IgD-negative memory B cell (primary cell): ENCODE results near the gene TAGAP. TPM values are rescaled to one million over a fixed set of nuclear protein-coding genes. Genes with fewer than 3 reads are reported as not detected.
"Not testable (repeated sequence)": the region's sequence is repeated elsewhere in the genome, so short reads cannot be mapped to it uniquely, and the experiment has no call there.

Experiments
- H3K27ac Mint-ChIP-seq, 3 donors: one replicate each; pipeline ENCODE4 v1.8.0; 2020 to 2022; ENCODE audit warnings: mild to moderate bottlenecking in 3 of 3, mixed read lengths in 3 of 3, moderate library complexity in 1 of 3
- H3K27me3 Mint-ChIP-seq: one replicate; pipeline ENCODE4 v1.8.0; 2021; ENCODE audit warnings: mixed read lengths
- H3K36me3 Mint-ChIP-seq: one replicate; pipeline ENCODE4 v1.8.0; 2020; ENCODE audit warnings: mild to moderate bottlenecking, mixed read lengths
- H3K4me1 Mint-ChIP-seq, 3 donors: one replicate each; pipeline ENCODE4 v1.8.0; 2020 to 2022; ENCODE audit warnings: mixed read lengths in 3 of 3, mild to moderate bottlenecking in 1 of 3
- H3K4me3 Mint-ChIP-seq, 4 donors: one replicate each; pipeline ENCODE4 v1.8.0; 2020 to 2022; ENCODE audit warnings: mild to moderate bottlenecking in 4 of 4, mixed read lengths in 4 of 4, moderate library complexity in 3 of 4
- H3K9me3 Mint-ChIP-seq, 3 donors: one replicate each; pipeline ENCODE4 v1.8.0; 2020 to 2021; ENCODE audit warnings: mixed read lengths in 3 of 3, mild to moderate bottlenecking in 1 of 3
- polyA plus RNA-seq: library from polyadenylated mRNA; unstranded; fragments of 300-500 nt; fragmentation: Illumina TruSeq; gene quantifications from one replicate; pipeline ENCODE4 v1.2.3, GENCODE V29; 2021

The TAGAP gene
- polyA plus RNA-seq, 1 donor from 2014 or later: 157 TPM

DNA sequence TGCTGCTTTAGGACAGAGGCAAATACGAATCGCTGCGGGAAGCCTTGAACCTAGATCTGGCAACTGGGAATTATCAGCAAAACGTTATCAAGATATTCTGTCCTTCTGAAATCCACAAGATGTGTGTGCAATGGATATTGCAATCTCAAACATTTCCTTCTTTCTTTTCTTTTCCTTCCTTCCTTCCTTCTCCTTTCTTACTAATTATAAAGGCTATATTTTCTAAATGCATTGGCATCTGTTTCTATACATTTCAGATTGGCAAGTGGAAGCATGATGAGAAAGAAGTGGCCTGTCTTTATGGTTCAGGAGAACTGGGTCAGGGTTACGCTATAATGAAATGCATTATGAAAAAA is 2.0 kb downstream of the TAGAP start:
- no peaks in the 10 kb centered on the region for H3K9me3 Mint-ChIP-seq
- peak overlapping the region; percentile 97 to 100 (median 98) for H3K4me3 Mint-ChIP-seq
- H3K4me1 Mint-ChIP-seq: peaks cover 32 to 52% (median 44%) of the 10 kb centered on the region in 3 donors
- H3K27me3 Mint-ChIP-seq: peaks cover 2% of the 10 kb centered on the region
- peaks cover 34% of the 10 kb centered on the region for H3K36me3 Mint-ChIP-seq
- H3K27ac Mint-ChIP-seq: peak overlapping the region; percentile 92 to 97 (median 97)

DNA sequence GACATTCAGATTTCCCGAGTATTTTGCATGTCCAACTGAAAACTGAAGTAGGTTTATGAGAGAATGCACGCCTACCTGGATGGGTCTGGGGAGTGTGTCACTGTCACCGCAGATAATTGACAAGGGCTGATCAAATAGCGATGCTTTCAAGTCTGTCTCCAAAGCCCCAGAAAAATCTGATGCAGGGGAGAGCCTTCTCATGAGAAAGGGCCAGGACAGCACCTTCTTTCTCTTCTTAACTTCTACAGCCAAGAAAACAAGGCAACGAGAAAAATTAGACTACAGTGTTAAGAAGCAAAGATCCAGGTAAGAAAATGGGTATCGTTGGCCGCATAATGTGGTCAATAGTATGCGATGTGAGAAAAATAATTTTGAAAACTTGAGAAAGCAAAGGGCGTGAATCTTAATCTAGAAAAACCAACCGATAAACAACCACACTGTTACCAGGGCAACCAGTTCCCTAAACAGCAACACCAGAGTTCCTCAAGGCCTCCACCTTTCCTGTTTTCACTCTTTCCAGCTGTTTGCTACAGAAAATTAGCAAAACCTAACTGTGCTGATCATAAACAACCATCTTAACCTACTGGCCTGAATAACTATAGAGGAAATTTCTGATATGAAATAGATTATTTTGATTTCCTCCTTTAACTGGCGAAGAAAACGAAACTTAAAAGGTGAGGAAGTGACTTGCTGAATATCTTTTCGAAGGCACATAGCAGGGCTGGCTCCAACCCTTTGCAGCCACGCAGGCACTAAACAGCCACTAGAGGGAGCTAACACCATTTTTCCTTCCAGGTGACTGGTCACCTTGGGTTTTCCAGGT is 2.6 kb downstream of the TAGAP start:
- peak overlapping the region; percentile 92 to 97 (median 97) for H3K27ac Mint-ChIP-seq
- H3K4me3 Mint-ChIP-seq: peak overlapping the region; percentile 97 to 100 (median 98)
- peaks cover 36% of the 10 kb centered on the region for H3K36me3 Mint-ChIP-seq
- no peaks in the 10 kb centered on the region for H3K9me3 Mint-ChIP-seq
- H3K27me3 Mint-ChIP-seq: peaks cover 2% of the 10 kb centered on the region
- H3K4me1 Mint-ChIP-seq: peaks cover 37 to 52% (median 48%) of the 10 kb centered on the region in 3 donors

DNA sequence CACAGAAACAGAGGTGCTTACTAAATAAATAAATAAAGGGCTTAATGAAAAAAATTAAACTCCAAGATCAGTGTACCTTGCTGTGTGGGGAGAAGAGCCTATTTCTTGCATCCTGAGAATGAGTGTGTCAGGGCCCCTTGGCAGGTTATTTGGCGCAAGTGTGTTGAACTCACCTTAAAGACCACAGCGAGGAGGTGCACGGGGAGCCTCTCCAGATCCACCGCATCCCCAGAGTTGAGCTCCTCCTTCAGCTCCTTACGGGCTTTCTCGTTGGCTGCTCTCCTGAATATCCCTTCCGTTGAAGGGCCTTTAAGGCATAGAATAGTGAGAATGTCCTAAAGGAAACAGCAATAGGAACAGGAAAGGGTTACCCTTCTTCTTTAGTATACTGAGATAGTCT is 3.6 kb downstream of the TAGAP start:
- H3K4me1 Mint-ChIP-seq: peaks cover 37 to 55% (median 50%) of the 10 kb centered on the region in 3 donors
- peaks cover 36% of the 10 kb centered on the region for H3K36me3 Mint-ChIP-seq
- peak overlapping the region; percentile 92 to 97 (median 97) for H3K27ac Mint-ChIP-seq
- no peaks in the 10 kb centered on the region for H3K9me3 Mint-ChIP-seq
- peaks cover 2% of the 10 kb centered on the region for H3K27me3 Mint-ChIP-seq
- peak overlapping the region; percentile 97 to 100 (median 98) for H3K4me3 Mint-ChIP-seq

DNA sequence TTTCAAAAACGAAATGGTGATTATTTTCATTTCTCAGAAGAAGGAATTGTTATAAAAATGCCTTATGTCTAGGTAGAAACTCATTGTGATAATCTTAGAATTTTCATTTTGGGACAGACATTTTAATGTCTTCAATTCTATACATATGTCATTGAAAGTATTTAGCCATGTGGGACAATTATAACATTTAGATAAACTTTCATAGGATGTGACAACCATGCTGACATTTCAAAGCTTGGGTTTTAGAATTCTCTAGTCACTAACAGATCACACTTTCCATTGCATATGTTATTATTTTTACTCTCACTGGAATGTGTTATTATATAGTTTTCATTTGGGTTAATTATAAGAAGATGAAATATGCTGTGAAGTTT is 4.9 kb downstream of the TAGAP start:
- Mint-ChIP-seq H3K27ac (peak overlapping the region; percentile 92 to 97 (median 97)), H3K27me3 (peaks cover 2% of the 10 kb centered on the region), H3K9me3 (no peaks in the 10 kb centered on the region), H3K4me3 (peak overlapping the region; percentile 97 to 100 (median 98)), H3K4me1 (peaks cover 38 to 56% (median 55%) of the 10 kb centered on the region in 3 donors), H3K36me3 (peaks cover 35% of the 10 kb centered on the region)

DNA sequence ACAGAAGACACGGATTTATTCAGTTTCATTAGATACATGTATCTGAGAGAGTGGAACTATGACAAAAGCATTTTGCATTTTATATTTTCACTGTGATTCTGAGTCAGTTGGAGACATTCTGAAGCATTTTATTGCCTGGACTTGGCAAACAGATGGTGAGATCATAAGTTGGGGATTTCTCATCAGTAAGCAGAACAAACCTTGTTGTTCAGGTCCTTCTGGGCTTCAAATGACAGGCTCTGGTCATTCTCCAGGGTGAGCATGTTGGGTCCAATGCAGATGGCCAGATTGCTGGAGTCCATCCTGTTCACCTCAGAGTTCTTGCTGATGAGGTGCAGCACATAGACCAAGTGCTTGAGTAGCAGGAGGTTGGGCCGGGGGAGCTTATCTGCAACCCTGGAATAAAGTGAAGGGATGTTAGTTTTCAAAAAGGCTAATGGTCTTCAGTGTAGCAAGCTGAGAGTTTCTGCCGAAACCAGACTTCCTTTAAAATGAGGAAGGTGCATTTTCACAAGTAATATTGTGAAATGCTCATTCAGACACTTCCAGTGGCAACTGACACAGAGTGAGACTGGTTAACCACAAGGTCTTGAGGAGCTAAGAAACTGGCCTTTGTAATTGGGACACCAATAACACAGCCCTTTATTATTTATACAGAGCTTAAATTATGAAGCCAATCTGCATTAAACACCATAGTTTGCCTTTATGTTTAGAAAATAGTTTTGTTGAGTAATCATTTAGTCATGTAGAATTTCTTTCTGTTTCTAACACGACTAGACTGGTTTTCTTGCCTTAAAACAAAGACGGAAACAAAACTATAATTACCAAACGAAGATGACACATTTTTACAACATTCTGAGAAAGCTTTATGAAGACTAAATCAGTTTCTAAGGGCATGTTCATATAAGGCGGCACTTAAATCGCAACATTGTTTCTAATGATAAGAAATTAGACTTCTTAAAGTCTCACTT is 5.6 kb downstream of the TAGAP start:
- peaks cover 2% of the 10 kb centered on the region for H3K27me3 Mint-ChIP-seq
- peak overlapping the region; percentile 92 to 97 (median 97) for H3K27ac Mint-ChIP-seq
- H3K36me3 Mint-ChIP-seq: peaks cover 33% of the 10 kb centered on the region
- H3K4me3 Mint-ChIP-seq: peak overlapping the region; percentile 97 to 100 (median 98)
- H3K4me1 Mint-ChIP-seq: peaks cover 38 to 59% (median 55%) of the 10 kb centered on the region in 3 donors
- no peaks in the 10 kb centered on the region for H3K9me3 Mint-ChIP-seq

DNA sequence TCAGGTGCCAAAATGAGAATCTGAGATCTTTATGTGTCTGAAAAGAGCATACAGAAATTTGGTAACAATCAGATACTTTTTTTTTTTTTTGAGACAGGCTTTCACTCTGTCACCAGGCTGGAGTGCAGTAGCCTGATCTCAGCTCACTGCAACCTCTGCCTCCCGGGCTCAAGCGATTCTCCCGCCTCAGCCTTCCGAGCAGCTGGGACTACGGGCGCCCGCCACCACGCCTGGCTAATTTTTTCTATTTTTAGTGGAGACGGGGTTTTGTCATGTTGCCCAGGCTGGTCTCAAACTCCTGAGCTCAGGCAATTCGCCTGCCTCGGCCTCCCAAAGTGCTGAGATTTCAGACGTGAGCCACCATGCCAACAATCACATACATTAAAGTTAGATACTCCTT is 6.5 kb downstream of the TAGAP start:
- H3K4me1 Mint-ChIP-seq: peaks cover 43 to 63% (median 58%) of the 10 kb centered on the region in 3 donors
- H3K9me3 Mint-ChIP-seq, H3K27me3 Mint-ChIP-seq: not testable (repeated sequence)
- H3K27ac Mint-ChIP-seq: peak overlapping the region; percentile 53 to 97 (median 92)
- peak overlapping the region; percentile 38 to 97 (median 76) for H3K4me3 Mint-ChIP-seq
- peaks cover 27% of the 10 kb centered on the region for H3K36me3 Mint-ChIP-seq

DNA sequence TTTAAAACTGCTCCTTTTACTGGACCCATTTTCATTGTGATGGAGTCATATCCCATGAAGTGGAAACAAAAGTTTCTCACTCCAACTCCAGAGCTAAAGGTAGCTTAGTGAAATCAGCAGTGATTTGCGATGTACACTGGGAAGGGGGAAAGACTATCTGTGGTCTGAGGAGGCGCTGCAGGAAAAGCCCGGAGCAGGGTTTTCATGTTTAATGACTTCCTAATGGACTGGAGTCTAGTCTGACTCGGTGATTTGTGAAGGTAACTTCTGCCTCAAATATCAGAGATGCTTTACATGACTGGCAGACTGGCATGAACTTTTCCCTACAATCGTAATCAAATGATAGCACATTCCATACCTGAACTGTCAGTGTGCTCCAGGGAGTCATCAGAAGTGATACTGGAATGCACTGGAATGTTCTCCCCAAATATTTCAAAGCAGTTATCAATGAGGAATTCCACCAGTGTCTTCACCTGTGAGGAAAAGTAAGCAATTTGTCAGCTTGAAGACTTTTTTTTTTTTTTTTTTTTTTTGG is 7.0 kb downstream of the TAGAP start:
- Mint-ChIP-seq H3K9me3 (no peaks in the 10 kb centered on the region), H3K27ac (peak overlapping the region; percentile 83 to 97 (median 93)), H3K4me3 (peak overlapping the region in 3 of 4 donors; percentile 38 to 86 (median 39)), H3K27me3 (peaks cover 2% of the 10 kb centered on the region), H3K36me3 (peaks cover 23% of the 10 kb centered on the region), H3K4me1 (peaks cover 43 to 63% (median 58%) of the 10 kb centered on the region in 3 donors)

DNA sequence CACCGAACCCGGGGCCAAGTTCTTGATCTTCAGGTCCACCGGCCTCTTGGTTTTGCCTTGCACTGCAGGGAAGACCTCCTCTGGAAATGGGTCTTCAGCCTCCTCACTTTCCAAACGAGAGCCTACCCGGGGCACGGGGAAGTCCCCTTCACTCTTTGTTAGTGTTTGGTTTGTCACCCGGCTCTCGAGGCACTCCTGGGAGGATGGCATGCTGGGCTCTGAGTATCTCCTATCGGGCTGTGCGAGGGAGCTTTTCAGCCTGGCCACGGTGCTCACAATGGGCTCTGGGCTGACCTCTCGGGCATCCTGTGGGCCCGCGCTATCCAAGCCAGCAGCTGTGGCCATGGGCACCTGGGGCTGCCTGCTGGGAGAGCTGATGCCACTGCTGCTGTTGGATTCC is 8.1 kb downstream of the TAGAP start:
- H3K4me1 Mint-ChIP-seq: peaks cover 38 to 58% (median 51%) of the 10 kb centered on the region in 3 donors
- peaks cover 2% of the 10 kb centered on the region for H3K27me3 Mint-ChIP-seq
- peaks cover 15% of the 10 kb centered on the region for H3K36me3 Mint-ChIP-seq
- H3K27ac Mint-ChIP-seq: peak overlapping the region in 2 of 3 donors; percentile 63 to 84
- H3K9me3 Mint-ChIP-seq: no peaks in the 10 kb centered on the region
- H3K4me3 Mint-ChIP-seq: peak overlapping the region in 2 of 4 donors; percentile 23 to 58

DNA sequence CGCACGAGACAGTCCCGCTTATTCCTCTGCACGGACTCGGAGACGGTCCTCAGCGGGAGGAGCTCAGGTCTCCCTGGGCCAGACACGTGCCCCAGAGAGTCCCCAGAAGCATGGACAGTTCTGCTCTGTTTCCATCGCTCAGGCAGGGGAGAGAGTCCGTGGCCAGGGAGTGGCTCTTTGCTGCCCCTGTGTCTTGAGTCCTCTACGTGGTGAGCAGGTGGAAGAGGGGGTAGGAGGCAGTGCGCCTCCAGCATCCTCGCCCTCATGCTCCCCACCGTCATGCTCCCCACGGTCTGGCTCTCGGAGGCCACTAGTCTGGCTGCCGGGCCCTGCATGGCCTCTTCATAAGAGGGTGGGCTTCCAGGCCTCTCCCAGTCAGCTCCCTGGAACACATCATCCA is 8.9 kb downstream of the TAGAP start:
- H3K4me1 Mint-ChIP-seq: peaks cover 40 to 52% (median 44%) of the 10 kb centered on the region in 3 donors
- peaks cover 2% of the 10 kb centered on the region for H3K27me3 Mint-ChIP-seq
- H3K27ac Mint-ChIP-seq: peak overlapping the region in 1 of 3 donors; percentile 75
- H3K9me3 Mint-ChIP-seq: no peaks in the 10 kb centered on the region
- peak overlapping the region in 2 of 4 donors; percentile 58 to 77 for H3K4me3 Mint-ChIP-seq
- H3K36me3 Mint-ChIP-seq: peaks cover 15% of the 10 kb centered on the region

DNA sequence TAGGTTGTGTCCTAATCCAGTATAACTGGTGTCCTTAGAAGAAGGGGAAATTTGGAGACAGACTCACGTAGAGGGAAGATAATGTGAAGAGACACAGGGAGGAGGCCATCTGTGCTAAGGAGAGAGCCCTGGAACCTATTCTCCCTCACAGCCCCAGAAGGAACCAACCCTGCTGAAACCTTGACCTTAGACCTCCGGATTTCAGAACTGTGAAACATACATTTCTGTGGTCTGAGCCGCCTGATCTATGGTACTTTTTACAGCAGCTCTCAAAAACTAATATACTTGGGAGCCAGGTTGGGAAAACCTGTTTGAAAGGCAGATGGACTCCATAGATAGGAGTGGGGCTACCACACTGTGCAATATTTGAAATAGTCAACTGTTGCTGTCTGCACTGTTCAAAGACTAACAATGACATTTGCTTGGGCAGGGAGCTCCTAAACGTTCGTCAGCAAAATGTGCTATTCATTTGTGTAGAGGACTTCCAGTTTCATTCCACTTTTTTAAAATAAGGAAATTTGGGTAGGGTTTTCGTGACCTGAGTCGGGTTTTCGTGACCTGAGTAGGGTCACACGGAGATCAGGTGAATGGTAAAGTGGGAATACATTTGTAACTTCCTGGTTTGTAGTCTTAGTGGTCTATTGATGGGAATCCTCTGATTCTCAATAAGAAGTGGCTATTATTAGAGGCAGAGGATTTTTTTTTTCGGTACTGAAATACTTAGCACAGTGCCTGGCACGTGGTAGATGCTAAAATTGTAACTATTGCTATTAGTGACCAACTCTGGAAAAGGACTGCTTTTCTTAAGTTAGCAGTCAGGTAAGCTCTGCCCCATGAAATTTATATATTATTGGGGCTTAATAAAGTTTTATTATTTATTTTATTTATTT is 11.4 kb downstream of the TAGAP start:
- H3K36me3 Mint-ChIP-seq: peaks cover 2% of the 10 kb centered on the region
- H3K4me1 Mint-ChIP-seq: peaks cover 23 to 32% (median 27%) of the 10 kb centered on the region in 3 donors
- no peaks in the 10 kb centered on the region for H3K9me3 Mint-ChIP-seq
- H3K27ac Mint-ChIP-seq: peak overlapping the region; percentile 50 to 92 (median 64)
- no peaks in the 10 kb centered on the region for H3K27me3 Mint-ChIP-seq
- peak overlapping the region in 1 of 4 donors; percentile 39 for H3K4me3 Mint-ChIP-seq

DNA sequence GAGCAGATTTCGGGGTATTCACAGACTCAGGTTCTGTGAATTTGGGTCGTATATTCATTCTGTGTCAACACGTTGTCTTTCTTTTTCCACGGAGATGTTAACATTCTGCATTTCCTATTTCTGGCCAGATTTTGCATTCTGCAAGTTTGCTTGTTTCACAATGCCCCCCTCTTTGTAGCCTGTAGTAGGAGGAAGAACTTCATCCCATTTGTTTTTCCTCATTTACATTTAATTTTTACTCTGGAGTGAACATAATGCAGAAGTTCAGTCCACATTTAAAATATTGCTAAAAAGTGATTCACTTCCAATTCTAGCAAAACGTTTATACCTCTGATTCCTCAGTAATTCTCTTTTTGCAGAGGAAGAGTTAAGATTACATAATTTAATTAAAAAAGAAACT is 12.9 kb downstream of the TAGAP start:
- Mint-ChIP-seq H3K27ac (peak overlapping the region in 1 of 3 donors; percentile 20), H3K36me3 (peaks cover 4% of the 10 kb centered on the region), H3K27me3 (no peaks in the 10 kb centered on the region), H3K4me1 (peaks cover 13 to 23% (median 22%) of the 10 kb centered on the region in 3 donors), H3K9me3 (no peaks in the 10 kb centered on the region), H3K4me3 (no peak overlapping the region)

DNA sequence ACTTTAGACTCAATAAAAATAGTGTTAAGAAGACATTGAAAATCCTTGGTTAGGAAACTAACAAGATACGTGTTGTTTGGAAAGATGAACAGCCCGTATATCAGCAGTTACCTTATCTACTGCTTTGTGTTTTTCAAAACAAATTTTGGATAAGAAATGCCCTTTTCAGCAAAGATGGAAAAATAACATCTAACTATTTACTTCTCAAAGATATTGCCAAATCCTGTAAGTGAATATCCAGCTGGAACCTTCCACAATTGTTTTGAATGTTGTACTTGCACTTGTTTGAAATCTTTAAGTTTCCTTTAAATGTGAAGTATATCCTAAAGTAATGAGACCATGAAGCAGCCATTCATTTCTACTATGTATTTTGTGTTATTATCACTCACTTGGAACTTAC is 14.6 kb downstream of the TAGAP start:
- Mint-ChIP-seq H3K36me3 (peaks cover 4% of the 10 kb centered on the region), H3K4me3 (no peak overlapping the region), H3K4me1 (peaks cover 5 to 15% (median 15%) of the 10 kb centered on the region in 3 donors), H3K27me3 (no peaks in the 10 kb centered on the region), H3K9me3 (peaks cover 4 to 9% (median 8%) of the 10 kb centered on the region in 3 donors), H3K27ac (no peak overlapping the region)

DNA sequence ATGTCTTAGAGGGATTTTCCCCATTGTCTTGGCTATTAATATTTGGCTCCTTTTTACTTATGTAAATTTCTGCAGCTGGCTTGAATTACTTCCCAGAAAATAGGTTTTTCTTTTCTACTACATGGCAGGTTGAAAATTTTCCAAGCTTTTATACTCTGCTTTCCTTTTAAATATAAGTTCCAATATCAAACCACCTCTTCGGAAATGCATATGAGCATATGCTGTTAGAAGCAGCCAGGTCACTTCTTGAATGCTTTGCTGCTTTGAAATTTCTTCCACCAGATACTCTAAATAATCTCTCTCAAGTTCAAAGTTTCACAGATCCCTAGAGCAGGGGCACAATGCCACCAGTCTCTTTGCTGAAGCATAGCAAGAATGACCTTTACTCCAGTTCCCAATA is 19.6 kb downstream of the TAGAP start:
- not testable (repeated sequence) for H3K27ac Mint-ChIP-seq

DNA sequence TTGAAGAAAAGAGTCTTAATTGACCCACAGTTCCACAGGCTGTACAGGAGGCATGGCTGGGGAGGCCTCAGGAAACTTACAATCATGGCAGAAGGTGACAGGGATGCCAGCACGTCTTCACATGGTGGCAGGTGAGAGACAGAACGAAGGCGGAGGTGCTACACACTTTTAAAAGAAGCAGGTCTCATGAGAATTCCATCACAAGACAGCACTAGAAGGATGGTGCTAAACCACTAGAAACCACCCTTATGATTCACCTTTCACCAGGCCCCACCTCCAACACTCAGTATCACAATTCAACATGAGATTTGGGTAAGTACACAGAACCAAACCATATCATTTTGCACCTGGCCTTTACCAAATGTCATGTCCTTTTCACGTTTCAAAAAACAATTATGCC is 20.9 kb downstream of the TAGAP start:
- peaks cover 0 to 6% (median under 1%) of the 10 kb centered on the region in 3 donors for H3K4me1 Mint-ChIP-seq
- peaks cover 25% of the 10 kb centered on the region for H3K36me3 Mint-ChIP-seq
- peak overlapping the region in 1 of 4 donors; percentile 43 for H3K4me3 Mint-ChIP-seq
- no peaks in the 10 kb centered on the region for H3K27me3 Mint-ChIP-seq
- no peak overlapping the region for H3K27ac Mint-ChIP-seq
- H3K9me3 Mint-ChIP-seq: peaks cover 6 to 29% (median 19%) of the 10 kb centered on the region in 3 donors

More for the DNA sequence above, 19.6 kb downstream of the TAGAP start:
- H3K4me1 Mint-ChIP-seq, H3K27me3 Mint-ChIP-seq, H3K4me3 Mint-ChIP-seq: not testable (repeated sequence)
- Mint-ChIP-seq H3K9me3 (peaks cover 6 to 29% (median 19%) of the 10 kb centered on the region in 3 donors), H3K36me3 (peaks cover 25% of the 10 kb centered on the region)
